ENCODE data around the gene TAF4. TPM values are rescaled to one million over a fixed set of nuclear protein-coding genes. Genes with fewer than 3 reads are reported as not detected.

The TAF4 gene
- total and polyA plus RNA-seq, 8 donors, result 5.7 to 15.2 (median 8.4) TPM

- DNase-seq, result no peak
- TF ChIP-seq CTCF (IDR thresholded peaks at IDR 0.05), result no peak
- no peak for FAIRE-seq
- no peaks in the 10 kb centered on the region for H3K9me3 ChIP-seq
- H3K4me1 ChIP-seq, result peaks cover 0 to 2% (median 0%) of the 10 kb centered on the region in 3 donors
- no peak for ATAC-seq
- WGBS, 2 donors, result 93 to 94% methylated on average over 25 of the region's 25 CpGs
- no peak overlapping the region for H3K4me3 ChIP-seq
- H3K27ac ChIP-seq, result no peak overlapping the region
- no peaks in the 10 kb centered on the region for H3K27me3 ChIP-seq
- intact Hi-C loops (cut with DNase I), result no loop called here
- H3K36me3 ChIP-seq, result no peaks in the 10 kb centered on the region
These were observed 25.2 kb downstream of the TAF4 start for GRCh38 chr20:62040381-62040922.

- Histone ChIP-seq H3K27ac (no peak overlapping the region), H3K4me1 (peaks cover 0 to 2% (median 0%) of the 10 kb centered on the region in 3 donors), H3K27me3 (no peaks in the 10 kb centered on the region), H3K4me3 (no peak overlapping the region), H3K36me3 (no peaks in the 10 kb centered on the region), H3K9me3 (no peaks in the 10 kb centered on the region)
- ATAC-seq (no peak), DNase-seq (no peak), FAIRE-seq (no peak)
- intact Hi-C loops (cut with DNase I), result no loop called here
- WGBS, 2 donors, result 74 to 75% methylated on average over 6 of the region's 6 CpGs
- TF ChIP-seq CTCF (IDR thresholded peaks at IDR 0.05), result no peak
These were observed 25.9 kb downstream of the TAF4 start for GRCh38 chr20:62039738-62040137.

GRCh38 chr20:62032609-62033368 lies 32.9 kb downstream of the TAF4 start:
- H3K27ac ChIP-seq, result no peak overlapping the region
- WGBS, 2 donors, result 55 to 59% methylated on average over 13 of the region's 13 CpGs
- H3K4me3 ChIP-seq, result no peak overlapping the region
- ATAC-seq, result peak in 2 of 4 donors; percentile 16 to 35
- H3K27me3 ChIP-seq, result no peaks in the 10 kb centered on the region
- no peak for FAIRE-seq
- no peaks in the 10 kb centered on the region for H3K36me3 ChIP-seq
- DNase-seq, result no peak
- TF ChIP-seq CTCF (IDR thresholded peaks at IDR 0.05), result no peak
- peaks cover 3 to 15% (median 14%) of the 10 kb centered on the region in 3 donors for H3K4me1 ChIP-seq
- intact Hi-C loops (cut with DNase I), result no loop called here
- no peaks in the 10 kb centered on the region for H3K9me3 ChIP-seq

GRCh38 chr20:62031462-62032092 lies 34.1 kb downstream of the TAF4 start:
- FAIRE-seq (no peak), DNase-seq (no peak), ATAC-seq (no peak)
- Histone ChIP-seq H3K4me3 (no peak overlapping the region), H3K27ac (no peak overlapping the region), H3K27me3 (no peaks in the 10 kb centered on the region), H3K36me3 (no peaks in the 10 kb centered on the region), H3K9me3 (no peaks in the 10 kb centered on the region), H3K4me1 (peaks cover 10 to 25% (median 20%) of the 10 kb centered on the region in 3 donors)
- TF ChIP-seq CTCF (IDR thresholded peaks at IDR 0.05), result no peak
- intact Hi-C loops (cut with DNase I), result no loop called here
- WGBS, 2 donors, result 82 to 84% methylated on average over 15 of the region's 15 CpGs
